Effector CD4-positive, alpha-beta T cell (primary cell): ENCODE results near the gene FN1.
"Not testable (repeated sequence)": the region's sequence is repeated elsewhere in the genome, so short reads cannot be mapped to it uniquely, and the experiment has no call there.

Source experiments
- DNase-seq: peaks from one replicate; pipeline ENCODE4 v3.0.0-alpha.2; 2020

Gene FN1

DNA sequence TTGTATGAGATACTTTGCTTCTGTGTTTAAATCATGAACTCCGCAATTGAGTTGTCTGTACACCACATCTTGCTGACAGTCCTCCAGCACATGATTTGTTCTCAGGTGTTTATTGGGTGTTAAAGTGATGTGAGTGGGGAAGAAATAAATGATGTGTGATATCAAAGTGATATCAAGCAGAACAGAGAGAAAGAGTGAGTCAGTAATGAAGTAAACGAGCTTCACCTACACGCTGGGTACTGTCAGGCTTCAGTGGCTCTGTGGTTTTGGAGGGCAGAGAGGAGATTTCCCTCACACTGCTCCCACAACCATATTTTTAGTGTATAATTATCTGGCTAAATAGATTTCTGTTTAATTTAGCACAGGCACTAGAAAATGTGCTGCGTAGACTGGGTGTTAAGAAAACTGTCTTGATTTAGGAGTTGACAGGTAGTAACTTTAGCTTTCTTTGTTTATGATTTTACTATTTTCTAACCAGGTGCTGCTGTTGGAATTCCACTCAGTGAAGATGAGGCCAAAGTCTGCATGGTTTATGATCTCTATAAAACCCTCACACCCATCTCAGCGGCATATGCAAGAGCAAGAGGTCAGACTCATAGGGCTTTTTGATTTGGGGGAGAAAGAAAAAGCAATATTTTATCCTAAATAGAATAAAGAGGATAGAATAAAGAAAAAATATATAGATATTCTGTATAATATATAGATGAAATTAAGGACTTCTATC lies 102.8 kb downstream of the FN1 start:
- no peak for DNase-seq

DNA sequence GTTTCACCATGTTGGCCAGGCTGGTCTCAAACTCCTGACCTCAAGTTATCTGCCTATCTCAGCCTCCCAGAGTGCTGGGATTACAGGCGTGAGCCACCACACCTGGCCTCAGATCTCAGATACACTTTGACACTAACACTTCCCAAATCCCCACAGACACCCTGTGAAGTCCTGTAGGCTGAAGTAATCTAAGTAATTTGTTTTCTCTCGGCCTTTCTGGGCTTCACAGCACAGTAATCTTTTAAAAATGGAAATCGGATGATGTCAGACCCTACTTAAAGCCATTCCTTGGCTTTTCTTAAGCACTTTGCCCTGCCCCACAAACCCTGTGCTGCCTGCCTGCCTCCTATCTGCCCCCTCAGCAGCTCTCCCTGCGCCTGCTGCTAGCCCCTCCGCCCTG lies 107.8 kb downstream of the FN1 start:
- no peak for DNase-seq

DNA sequence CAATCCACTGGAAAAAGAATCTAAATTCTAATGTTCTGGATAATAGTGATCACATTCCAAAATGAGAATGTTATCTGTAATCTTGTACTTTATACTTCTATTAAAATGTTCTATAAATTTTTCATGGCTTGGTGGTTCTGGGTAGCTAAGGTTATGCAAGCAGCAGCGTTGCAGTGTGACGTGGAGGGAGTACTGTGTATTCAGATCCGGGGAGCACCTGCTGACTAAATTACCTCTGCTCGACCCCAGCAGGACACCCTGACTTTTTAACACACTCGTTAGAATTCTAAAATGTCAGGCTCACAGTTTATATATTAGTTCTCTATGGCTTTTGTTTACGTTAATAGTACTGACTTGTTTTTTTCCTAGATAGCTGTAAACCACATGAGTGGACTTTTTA lies 111.1 kb downstream of the FN1 start:
- no peak for DNase-seq

DNA sequence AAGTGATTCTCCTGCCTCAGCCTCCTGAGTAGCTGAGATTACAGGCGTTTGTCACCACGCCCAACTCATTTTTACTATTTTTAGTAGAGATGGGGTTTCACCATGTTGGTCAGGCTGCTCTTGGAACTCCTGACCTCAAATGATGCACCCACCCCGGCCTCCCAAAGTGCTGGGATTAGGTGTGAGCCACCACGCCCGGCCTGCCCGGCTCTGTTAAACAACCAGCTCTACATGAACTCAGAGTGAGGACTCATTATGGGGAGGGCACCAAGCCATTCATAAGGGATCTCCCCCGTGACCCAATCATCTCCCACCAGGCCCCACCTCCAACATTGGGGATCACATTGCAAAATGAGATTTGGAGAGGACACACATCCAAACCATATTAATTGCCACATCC lies 115.2 kb downstream of the FN1 start:
- no peak for DNase-seq

DNA sequence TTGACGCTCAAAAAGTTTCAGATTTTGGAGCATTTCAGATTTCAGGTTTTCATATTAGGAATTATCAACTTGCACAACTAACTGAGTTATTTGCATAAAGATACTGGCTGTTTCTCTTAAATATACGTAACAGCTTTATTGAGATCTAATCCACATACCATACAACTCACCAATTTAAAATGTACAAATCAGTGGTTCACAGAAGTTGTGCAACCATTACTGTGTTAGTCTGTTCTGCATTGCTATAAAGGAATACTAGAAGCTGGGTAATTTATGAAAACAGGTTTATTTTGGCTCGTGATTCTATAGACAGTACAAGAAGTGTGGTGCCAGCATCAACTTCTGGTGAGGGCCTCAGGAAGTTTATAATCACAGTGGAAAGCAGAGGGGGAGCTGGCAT lies 115.8 kb downstream of the FN1 start:
- no peak for DNase-seq

DNA sequence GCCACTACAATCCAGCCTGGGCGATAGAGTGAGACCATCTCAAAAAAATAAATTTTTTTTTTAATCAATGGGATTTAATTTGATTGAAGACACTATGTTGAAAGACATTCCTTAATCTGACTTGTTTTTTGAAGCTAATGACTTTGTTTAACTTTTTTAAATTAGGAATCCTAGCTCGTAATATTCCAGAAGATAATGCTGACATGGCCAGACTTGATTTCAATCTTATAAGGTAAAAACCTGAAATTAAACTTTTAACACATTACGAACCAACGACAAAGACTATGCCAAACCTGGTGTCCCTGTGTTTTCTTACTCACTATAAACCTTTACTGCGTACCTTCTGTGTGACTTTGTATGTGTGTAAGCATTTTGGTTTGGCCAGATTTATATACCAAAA lies 116.4 kb downstream of the FN1 start:
- no peak for DNase-seq

DNA sequence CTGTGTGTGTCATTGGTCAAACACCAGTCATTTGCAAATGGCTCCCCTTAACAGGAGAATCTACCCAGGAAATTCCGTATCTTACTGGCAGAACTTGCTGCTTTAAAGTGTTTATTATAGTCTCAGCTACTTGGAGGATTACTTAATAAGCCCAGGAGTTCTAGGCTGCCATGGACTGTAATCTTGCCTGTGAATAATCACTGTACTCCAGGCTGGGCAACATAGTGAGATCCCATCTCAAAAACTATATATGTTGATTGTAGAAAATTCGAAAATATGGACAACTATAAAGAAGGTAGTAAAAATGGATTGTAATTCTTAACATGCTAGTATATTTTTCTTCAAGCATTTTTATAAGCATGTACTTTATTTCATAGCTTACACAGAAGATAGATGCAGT lies 119.5 kb downstream of the FN1 start:
- no peak for DNase-seq

DNA sequence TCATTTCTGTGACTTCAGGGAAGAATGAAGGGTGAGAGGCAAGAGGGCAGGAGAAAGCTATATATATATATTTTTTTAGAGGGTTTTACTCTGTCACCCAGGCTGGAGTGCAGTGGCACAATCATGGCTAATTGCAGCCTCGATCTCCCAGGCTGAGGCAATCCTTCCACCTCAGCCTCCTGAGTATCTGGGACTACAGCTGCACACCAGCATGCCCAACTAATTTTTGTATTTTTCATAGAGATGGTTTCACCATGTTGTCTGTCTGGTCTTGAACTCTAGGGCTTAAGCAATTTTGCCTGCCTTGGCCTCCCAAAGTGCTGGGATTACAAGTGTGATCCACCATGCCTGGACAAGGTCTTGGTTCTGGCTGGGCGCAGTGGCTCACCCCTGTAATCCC lies 120.6 kb downstream of the FN1 start:
- DNase-seq = no peak

DNA sequence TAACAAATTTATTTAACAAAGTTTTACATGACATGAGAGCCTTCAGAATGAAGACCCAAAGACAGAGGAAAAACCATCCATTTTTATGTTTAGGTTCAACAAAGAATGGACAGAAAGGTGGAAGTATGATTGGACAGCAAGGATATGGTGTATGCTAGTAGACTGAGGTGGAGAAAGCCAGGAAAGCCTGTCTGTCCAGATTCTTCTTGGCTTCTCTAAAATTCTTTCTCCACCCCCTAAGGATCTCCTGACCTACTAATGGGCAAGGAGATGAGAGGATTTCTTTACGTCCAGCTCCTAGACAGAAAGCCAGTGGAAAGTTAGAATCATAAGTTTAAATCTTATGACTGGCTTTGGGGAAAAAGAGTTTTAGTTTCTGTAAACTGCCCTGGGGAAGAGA lies 121.0 kb downstream of the FN1 start:
- DNase-seq = no peak

DNA sequence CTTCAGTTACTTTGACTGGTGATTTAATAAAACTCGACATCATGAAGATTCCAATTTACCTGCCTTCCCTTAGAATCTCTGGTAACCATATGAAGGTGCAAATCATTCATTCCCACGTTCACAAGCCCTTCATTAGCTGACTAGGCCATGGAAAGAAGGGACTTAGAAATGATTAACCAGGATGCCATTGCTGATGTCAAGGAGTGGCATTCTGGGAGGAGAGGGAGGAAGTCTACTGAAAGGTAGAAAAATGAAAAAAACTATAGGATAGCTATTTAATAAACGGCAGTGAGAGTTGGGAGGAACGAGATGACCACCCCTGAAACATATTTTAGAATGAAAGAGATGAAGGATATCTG lies 122.6 kb downstream of the FN1 start:
- no peak for DNase-seq

DNA sequence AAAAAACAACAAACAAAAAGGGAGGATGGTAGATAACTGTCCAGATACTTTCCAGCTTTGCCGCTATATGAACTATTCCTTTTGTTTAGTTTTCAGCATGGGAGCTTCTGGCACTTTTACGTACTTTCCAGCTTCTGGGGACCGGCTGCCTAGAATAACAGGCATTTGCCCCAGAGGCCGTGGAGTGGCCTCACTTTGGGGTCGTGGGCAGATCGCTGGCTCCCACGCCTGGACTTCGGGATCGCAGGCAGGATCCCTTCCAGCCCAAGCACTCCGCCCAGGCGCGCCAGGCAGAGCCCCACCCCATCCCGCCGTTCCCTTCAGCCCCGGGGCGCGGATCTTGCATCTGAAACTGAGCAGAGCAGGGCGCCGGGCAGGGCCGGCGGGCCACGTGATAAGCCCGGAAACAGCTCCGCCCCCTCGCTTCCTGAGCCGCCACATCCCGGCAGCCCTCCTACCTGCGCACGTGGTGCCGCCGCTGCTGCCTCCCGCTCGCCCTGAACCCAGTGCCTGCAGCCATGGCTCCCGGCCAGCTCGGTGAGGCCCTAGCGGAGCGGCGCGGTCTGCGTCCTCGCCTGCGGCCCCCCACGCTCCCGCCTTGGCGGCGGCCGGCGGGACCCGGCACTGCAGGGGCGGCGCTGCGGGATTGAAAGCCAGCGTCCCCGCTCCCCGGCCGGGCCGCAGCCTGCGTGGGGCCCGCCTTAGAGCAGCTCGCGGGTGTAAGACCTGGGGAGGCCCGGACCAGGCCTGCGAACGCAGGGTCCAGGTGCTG lies 124.1 kb downstream of the FN1 start, which contains the start of gene ATIC:
ATIC (plus strand) TSS at position 435 of the 772 bp plus-strand sequence; CDS start at position 519, 84 bp downstream.
- peak; percentile 81 for DNase-seq

DNA sequence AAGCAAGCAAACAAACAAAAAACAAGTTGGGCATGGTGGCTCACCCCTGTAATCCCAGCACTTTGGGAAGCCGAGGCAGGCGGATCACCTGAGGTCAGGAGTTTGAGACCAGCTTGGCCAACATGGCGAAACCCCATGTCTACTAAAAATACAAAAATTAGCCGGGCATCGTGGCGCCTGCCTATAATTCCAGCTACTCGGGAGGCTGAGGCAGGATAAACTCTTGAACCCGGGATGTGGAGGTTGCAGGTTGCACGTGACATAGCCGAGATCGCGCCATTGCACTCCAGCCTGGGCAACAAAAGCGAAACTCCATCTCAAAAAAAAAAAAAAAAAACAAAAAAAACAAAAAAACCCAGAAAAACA lies 124.6 kb downstream of the FN1 start:
- not testable (repeated sequence) for DNase-seq
